ENCODE data around the gene TM7SF2.
A peak's percentile ranks its signal among the peaks of the same experiment; 100 is the strongest.

The TM7SF2 gene

DNA sequence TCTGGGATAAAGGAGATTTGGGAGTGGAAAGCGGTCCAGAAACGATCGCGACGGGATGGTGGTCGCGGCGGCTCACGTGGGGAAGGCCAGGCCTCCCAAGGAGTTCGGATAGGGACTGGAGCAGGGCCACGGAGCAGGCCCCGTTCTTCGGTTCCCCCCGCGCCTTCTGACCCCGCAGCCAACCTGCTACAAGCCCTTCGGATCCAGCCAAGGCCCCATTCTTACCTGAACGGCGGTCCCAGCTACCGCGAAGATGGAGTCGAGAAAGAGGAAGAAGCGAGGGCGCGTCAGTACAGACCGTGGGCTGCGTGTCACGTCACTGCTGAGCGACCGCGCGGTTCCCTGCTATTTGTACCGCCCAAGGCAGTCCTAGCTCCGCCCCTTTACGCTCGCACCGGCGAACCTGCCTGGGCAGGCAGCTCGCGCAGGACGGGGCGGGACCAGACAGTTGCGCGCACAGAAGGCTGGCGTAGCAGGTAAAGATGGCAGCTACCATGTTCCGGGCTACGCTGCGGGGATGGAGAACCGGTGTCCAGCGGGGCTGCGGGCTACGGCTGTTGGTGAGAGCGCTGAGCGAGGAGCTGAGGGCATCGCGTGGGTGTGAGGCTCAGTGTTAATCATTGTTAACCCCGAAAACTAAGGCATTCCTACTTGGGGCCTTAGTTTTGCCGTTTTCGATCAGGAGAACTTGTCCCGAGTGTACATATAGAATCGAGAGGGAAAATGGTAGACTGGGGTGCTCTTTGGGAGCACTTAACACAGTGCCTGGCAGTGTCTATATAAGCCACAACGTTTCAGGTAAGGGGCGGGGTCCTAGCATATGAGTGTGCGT, 10.4 kb downstream of the TM7SF2 start, which contains the start of the genes FAU and MRPL49:
Gene FAU (minus strand): TSS at position 270 of the 832 bp plus-strand sequence. CDS start 321 bp downstream, outside the sequence.
Gene MRPL49 (plus strand): TSS at position 457 of the 832 bp plus-strand sequence. CDS start 26 bp downstream, at position 483.
- Histone ChIP-seq H3K27ac (ENCODE audit: low read depth, low read length) (peak within 1 kb of the TSS; percentile 86), H3K27me3 (ENCODE audit: control insufficient read depth, low read length) (no peaks in the 10 kb centered on the region), H3K9me2 (replicated peaks; ENCODE audit: control insufficient read depth, low read length) (no peaks in the 10 kb centered on the region), H3K4me1 (ENCODE audit: control insufficient read depth, low read length) (peaks cover 50% of the 10 kb centered on the region), H3K4me3 (ENCODE audit: low read length) (peak within 1 kb of the TSS; percentile 100), H3K79me2 (ENCODE audit: control insufficient read depth, low read length) (peaks cover 65% of the 10 kb centered on the region), H3K36me3 (ENCODE audit: control insufficient read depth, low read length) (peaks cover 85% of the 10 kb centered on the region), H4K20me1 (ENCODE audit: control insufficient read depth, insufficient read depth, low read depth, low read length) (peaks cover 3% of the 10 kb centered on the region; the same call in 1 of the 2 replicates), H3K9me3 (ENCODE audit: control insufficient read depth, insufficient read depth, low read length) (no peaks in the 10 kb centered on the region), H3K4me2 (ENCODE audit: low read length) (peak within 1 kb of the TSS; percentile 86), H3F3A (ENCODE audit: control insufficient read depth, insufficient read depth) (peaks cover 56% of the 10 kb centered on the region)
- TF ChIP-seq EZH2phosphoT487 (IDR thresholded peaks at IDR 0.05; ENCODE audit: borderline replicate concordance, low read length) = no peak
- TF ChIP-seq, protein P1, sequence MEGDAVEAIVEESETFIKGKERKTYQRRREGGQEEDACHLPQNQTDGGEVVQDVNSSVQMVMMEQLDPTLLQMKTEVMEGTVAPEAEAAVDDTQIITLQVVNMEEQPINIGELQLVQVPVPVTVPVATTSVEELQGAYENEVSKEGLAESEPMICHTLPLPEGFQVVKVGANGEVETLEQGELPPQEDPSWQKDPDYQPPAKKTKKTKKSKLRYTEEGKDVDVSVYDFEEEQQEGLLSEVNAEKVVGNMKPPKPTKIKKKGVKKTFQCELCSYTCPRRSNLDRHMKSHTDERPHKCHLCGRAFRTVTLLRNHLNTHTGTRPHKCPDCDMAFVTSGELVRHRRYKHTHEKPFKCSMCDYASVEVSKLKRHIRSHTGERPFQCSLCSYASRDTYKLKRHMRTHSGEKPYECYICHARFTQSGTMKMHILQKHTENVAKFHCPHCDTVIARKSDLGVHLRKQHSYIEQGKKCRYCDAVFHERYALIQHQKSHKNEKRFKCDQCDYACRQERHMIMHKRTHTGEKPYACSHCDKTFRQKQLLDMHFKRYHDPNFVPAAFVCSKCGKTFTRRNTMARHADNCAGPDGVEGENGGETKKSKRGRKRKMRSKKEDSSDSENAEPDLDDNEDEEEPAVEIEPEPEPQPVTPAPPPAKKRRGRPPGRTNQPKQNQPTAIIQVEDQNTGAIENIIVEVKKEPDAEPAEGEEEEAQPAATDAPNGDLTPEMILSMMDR (IDR thresholded peaks at IDR 0.05; ENCODE audit: low read depth, low read length, poor library complexity, severe bottlenecking) = no peak

GRCh38 chr11:65124480-65125196, 13.0 kb downstream of the TM7SF2 start:
- Histone ChIP-seq H3F3A (ENCODE audit: control insufficient read depth, insufficient read depth) (peaks cover 64% of the 10 kb centered on the region), H3K9me3 (ENCODE audit: control insufficient read depth, insufficient read depth, low read length) (no peaks in the 10 kb centered on the region), H4K20me1 (ENCODE audit: control insufficient read depth, insufficient read depth, low read depth, low read length) (peaks cover 9% of the 10 kb centered on the region; the same call in 1 of the 2 replicates), H3K79me2 (ENCODE audit: control insufficient read depth, low read length) (peaks cover 60% of the 10 kb centered on the region), H3K9me2 (replicated peaks; ENCODE audit: control insufficient read depth, low read length) (no peaks in the 10 kb centered on the region), H3K36me3 (ENCODE audit: control insufficient read depth, low read length) (peaks cover 91% of the 10 kb centered on the region), H3K4me3 (ENCODE audit: low read length) (no peak overlapping the region), H3K27ac (ENCODE audit: low read depth, low read length) (peak overlapping the region; percentile 15; the same call in 1 of the 2 replicates), H3K4me1 (ENCODE audit: control insufficient read depth, low read length) (peaks cover 42% of the 10 kb centered on the region), H3K27me3 (ENCODE audit: control insufficient read depth, low read length) (no peaks in the 10 kb centered on the region), H3K4me2 (ENCODE audit: low read length) (peak overlapping the region; percentile 86; the same call in 1 of the 2 replicates)
- TF ChIP-seq, protein P1 (IDR thresholded peaks at IDR 0.05; ENCODE audit: low read depth, low read length, poor library complexity, severe bottlenecking) = no peak
- TF ChIP-seq EZH2phosphoT487 (IDR thresholded peaks at IDR 0.05; ENCODE audit: borderline replicate concordance, low read length) = no peak

GRCh38 chr11:65125197-65126056, 13.8 kb downstream of the TM7SF2 start:
- Histone ChIP-seq H3F3A (ENCODE audit: control insufficient read depth, insufficient read depth) (peaks cover 64% of the 10 kb centered on the region), H3K79me2 (ENCODE audit: control insufficient read depth, low read length) (peaks cover 60% of the 10 kb centered on the region), H3K27me3 (ENCODE audit: control insufficient read depth, low read length) (no peaks in the 10 kb centered on the region), H3K27ac (ENCODE audit: low read depth, low read length) (peak overlapping the region; percentile 100), H3K36me3 (ENCODE audit: control insufficient read depth, low read length) (peaks cover 91% of the 10 kb centered on the region), H4K20me1 (ENCODE audit: control insufficient read depth, insufficient read depth, low read depth, low read length) (peaks cover 14% of the 10 kb centered on the region; the same call in 1 of the 2 replicates), H3K4me1 (ENCODE audit: control insufficient read depth, low read length) (peaks cover 42% of the 10 kb centered on the region), H3K9me3 (ENCODE audit: control insufficient read depth, insufficient read depth, low read length) (no peaks in the 10 kb centered on the region), H3K4me2 (ENCODE audit: low read length) (no peak overlapping the region), H3K9me2 (replicated peaks; ENCODE audit: control insufficient read depth, low read length) (no peaks in the 10 kb centered on the region), H3K4me3 (ENCODE audit: low read length) (no peak overlapping the region)
- TF ChIP-seq EZH2phosphoT487 (IDR thresholded peaks at IDR 0.05; ENCODE audit: borderline replicate concordance, low read length) = no peak
- TF ChIP-seq, protein P1 (IDR thresholded peaks at IDR 0.05; ENCODE audit: low read depth, low read length, poor library complexity, severe bottlenecking) = no peak

Data from DOHH2 (cell line).